ENCODE measurements around the gene CD151.

DNA sequence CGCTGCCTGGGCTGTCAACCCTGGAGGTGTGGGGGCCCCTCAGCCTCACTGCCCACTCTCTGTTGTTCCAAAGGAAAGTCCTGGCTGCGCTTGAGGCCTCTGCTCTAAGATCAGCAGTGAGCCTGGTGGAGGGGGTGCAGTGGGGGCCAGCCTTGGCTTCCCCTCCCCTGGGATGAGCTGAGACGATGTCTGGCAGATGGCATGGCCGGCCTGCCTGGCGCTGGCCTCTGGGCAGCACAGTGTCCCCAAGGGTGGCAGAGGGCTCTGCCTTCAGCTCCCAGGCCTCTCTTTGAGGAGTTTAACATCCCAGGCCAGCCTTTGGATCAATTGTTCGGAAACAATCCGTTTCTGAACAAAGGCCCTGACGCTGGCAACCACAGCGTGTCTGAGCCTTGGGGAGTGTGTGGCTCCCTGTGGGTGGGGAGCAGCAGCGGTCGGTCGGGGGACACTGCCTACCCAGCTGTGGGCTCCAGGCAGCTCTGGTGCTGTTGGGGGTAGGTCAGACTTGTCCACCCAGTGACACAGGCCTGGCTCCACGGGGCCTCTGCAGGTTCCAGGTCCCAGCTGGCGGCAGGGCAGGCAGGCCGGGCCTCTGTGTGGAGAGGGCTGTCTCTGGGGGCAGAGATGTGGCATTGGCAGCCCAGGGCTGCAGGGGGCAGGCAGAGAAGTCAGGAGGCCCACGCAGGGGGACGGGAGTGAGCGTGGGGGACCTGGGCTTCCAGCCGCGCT, 22.0 kb downstream of the CD151 start:
- TF ChIP-seq, protein P1, sequence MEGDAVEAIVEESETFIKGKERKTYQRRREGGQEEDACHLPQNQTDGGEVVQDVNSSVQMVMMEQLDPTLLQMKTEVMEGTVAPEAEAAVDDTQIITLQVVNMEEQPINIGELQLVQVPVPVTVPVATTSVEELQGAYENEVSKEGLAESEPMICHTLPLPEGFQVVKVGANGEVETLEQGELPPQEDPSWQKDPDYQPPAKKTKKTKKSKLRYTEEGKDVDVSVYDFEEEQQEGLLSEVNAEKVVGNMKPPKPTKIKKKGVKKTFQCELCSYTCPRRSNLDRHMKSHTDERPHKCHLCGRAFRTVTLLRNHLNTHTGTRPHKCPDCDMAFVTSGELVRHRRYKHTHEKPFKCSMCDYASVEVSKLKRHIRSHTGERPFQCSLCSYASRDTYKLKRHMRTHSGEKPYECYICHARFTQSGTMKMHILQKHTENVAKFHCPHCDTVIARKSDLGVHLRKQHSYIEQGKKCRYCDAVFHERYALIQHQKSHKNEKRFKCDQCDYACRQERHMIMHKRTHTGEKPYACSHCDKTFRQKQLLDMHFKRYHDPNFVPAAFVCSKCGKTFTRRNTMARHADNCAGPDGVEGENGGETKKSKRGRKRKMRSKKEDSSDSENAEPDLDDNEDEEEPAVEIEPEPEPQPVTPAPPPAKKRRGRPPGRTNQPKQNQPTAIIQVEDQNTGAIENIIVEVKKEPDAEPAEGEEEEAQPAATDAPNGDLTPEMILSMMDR (conservative IDR thresholded peaks at IDR 0.05; ENCODE audit: low read depth, low read length) = no peak
- TF ChIP-seq EZH2 (IDR thresholded peaks at IDR 0.05; ENCODE audit: borderline replicate concordance, low read depth, low read length, poor library complexity, severe bottlenecking) = no peak
